Fibroblast of skin of left biceps (primary cell): ENCODE measurements around the gene MSI2.
A peak's percentile ranks its signal among the peaks of the same experiment; 100 is the strongest.
"Not testable (repeated sequence)": the region's sequence is repeated elsewhere in the genome, so short reads cannot be mapped to it uniquely, and the experiment has no call there.

Experiments
- DNase-seq, 2 experiments: peaks; one replicate each; pipeline ENCODE4 v3.0.0-alpha.2; 2013; ENCODE audit warnings: low read depth in 2 of 2

MSI2 gene

DNA sequence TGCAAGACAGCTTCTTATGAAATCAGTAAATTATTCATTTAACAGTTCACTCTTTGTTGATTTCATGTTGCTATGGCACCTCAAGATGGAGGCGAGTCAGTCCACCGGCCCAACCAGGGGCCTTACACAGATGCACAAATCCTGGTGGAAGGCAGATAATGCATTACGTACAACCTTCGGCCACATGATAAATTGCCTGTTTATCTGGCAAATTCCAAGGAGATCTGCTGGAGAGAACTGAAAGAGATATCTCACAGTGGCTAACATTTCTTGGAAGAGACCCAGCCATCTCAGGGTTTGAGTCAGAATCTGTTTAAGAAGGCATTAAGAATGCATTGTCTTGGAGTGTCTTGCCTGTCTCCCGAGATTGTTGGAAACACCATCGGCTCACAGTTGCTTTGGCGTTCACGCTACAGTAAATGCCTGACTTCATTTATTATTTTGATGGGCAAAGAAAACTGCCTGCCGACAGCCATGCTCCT, 225.6 kb downstream of the MSI2 start:
- DNase-seq = peak; percentile 99

DNA sequence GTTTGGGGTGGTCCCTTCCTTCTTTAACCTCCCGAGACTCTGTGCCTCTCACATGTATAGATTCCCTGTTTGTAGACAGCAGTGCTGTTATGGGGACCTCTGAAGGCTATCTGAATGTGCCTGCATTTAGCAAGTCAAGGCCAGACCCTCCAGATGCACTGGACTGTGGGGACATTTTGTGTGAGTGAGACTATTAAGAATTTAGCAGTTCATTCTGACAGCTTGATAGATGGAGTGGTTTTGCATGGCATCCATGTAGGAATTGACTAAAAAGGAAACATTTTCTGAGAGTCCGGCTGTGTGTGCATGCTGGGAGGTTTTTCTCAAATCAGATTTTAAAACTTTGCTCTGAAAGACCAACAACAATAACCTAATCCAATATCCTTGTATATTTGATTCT, 226.3 kb downstream of the MSI2 start:
- DNase-seq = no peak

DNA sequence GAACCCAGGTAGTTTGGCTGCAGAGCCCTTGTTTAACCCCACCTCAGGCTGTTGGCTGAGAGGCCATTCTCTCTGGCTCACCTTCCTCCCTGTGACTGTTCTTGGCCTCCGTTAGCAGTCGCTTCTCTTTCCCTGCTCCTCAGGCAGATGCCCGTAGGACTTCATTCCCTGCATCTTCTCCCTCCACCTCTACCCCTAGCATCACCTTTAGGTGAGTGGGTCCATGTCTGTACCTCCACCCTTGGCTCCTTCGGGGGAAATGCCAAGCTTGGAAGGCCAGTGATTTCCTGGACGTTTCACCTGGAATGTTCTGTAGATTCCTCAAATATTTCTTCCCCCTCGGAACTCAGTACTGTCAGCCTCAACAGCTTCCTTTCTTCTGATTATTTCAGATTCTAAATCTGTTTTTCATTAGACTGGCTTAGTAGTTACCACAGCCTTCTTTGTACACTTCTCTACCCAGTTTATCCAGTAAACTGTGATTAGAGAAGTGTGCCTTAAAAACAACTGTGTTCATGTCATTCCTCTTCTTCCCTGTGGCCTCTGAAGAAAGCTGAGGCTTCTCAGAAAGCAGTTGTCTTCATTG, 227.9 kb downstream of the MSI2 start:
- DNase-seq = peak; percentile 71 to 73

DNA sequence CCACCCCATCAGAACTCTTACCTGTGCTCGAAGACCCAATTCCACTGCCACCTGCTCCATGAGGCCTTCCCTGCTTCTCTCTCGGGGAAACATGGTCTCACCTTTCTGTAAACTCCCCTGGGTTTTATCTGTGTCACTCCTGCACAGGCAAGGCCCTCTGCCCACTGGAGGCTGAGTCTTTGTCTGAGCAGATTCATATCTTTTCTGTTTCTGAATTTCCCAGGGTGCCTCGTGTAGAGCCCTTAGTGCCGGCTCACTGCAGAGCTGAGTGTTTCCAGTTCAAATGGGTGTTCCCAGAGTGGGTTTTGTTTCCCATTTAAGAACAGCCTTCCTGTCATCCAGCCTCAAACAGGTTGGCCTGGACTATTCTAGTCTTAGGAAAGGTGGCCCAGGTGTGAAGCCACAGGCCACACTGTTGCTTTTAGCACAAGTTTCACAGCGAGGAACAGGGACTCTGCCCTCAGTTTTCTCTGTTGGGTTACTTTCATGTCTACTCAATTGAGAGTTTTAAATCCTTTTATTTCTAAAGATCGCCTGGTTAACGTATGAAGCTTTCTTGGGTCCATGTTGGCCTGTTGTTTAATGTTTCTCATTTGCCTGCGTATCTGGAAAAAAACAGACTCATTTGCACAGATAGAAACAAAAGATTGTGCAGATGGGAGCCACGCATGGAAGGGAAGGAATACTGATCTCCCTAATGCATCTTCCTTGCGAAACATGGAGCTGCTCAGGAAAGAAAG, 228.7 kb downstream of the MSI2 start:
- DNase-seq = no peak

DNA sequence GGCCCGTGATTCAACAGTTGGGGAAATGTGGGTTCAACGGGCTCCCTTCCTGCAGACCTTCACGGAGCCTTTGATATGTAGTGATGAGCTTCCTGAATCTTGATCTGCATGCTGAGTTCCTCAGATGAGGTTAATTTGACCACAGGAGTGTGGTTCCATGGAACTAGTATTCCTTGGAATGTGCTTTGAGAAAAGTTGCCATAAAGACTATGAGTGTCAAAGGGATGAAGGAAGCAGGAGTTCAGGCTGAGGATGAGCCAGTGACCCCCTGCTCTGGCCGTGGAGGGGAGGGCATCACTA, 229.2 kb downstream of the MSI2 start:
- DNase-seq = peak in 1 of 2 experiments; percentile 11

DNA sequence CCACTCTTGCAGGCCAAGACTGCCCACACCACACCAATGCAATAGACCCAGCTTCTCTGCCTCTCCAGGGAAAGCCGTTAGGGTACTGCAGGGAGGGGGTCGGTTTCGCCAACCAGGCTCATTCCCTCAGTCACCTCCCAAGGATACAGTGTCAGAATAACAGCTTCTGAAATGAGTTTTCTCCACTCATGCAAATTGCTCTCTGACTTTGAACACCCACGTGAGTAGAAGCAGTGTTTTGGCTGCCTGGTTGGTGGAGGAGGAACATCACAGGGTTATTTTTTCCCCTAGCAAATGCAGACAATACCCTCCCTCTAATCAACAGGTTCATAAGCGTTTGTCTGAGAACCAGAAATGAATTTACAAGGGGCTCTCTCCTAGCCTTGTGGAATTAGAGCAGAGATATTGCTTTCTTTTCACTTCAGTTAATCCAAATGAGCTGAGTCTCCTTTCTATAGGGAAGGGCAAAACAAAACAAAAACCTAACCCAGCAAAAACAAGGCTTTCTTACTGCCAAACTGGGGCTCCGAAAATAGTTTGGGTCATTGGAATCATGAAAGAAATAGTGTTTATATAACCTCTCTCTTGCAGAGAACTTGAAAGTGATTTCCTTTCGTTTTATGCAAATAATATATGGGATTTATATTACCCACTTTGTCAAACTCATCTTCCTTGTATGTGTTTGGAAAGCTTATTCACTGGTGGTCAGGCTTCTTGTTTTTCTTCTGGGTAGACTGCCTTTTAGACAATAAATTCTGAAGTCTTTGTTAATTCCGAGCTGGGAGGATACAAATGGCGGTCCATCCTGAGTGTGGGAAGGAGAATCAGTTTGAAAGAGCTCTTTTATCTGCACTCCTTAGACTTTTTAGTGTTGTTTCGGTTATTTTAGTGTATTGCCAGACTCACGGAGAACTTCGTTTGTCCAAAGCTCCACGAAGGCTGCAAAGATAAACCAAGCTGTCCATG, 229.9 kb downstream of the MSI2 start:
- DNase-seq = no peak

DNA sequence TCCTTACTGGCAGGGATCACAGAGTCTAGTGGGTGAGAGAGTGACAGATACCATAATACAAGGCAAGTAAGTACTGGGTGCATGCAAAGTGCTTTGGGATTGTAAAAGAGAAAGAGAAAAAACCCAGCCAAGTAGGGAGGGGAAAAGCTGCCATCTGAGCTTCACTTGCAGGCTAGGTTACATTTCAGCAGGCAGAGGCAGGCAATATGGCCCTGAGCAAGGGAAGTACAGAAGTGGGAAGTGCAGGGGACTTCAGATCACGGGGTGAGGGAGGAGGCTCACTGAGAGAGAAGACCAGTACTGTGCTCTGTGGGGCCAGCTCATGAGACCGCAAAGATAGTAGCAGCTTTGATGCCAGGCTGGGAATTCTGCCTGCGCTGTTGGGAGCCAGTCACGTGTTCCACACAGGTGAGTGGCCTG, 230.6 kb downstream of the MSI2 start:
- DNase-seq = no peak

DNA sequence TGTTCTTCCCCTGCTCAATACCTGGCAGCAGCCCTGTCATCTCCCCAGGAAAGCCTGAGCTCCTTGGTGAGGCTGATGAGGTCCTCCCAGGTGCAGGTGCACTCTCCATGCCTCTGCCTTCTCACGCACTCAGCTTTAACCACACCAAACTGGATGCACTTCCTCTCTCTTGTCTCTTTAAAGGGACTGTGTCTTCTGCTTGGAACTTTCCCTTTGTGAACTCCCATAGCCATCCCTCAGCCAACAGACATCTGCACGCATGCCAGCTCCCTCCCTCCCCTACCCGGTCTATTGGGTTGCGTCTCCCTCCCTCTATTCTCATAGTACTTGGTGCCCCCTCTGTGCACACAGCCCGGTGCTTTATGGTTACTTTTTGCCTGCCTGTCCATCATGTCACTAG, 231.2 kb downstream of the MSI2 start:
- no peak for DNase-seq

DNA sequence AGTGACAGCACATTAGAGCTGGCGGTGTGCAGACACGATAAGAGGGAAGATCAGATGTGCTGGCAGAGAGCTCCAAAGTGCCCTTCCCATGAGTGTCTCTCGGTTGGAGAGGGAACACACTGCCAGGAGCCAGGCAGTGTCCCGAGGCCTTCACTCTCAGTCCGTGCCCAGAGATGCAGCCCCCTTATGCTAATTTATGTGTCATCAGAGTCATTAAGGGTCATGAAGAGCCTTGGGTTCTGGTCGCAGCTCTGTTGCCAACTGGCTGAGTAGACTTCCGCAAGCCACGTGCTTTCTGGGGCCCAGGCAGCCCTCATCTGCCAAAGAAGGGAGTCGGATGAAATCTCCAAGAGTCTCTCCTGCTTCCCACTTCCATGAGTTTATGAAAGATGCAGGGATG, 232.5 kb downstream of the MSI2 start:
- DNase-seq = no peak

DNA sequence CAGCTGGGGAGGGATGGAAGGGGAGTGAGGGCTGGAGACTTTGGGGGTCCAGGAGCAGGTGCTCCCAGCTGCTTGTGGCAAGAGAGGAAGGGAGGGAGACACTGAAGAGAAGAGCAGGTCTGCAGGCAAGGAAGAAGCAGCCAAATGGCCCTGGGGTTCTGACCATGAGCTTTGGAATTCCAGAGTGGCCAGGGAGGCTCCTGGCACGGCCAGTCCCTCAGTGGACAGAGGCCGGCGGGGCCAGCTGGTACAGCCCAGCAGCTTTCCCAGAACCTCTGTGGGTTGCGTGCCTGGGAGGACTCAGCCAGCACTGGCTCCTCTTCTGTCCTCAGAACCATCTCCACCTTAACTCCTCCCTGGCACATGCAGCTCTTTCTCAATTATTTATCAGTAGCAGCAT, 233.0 kb downstream of the MSI2 start:
- no peak for DNase-seq

DNA sequence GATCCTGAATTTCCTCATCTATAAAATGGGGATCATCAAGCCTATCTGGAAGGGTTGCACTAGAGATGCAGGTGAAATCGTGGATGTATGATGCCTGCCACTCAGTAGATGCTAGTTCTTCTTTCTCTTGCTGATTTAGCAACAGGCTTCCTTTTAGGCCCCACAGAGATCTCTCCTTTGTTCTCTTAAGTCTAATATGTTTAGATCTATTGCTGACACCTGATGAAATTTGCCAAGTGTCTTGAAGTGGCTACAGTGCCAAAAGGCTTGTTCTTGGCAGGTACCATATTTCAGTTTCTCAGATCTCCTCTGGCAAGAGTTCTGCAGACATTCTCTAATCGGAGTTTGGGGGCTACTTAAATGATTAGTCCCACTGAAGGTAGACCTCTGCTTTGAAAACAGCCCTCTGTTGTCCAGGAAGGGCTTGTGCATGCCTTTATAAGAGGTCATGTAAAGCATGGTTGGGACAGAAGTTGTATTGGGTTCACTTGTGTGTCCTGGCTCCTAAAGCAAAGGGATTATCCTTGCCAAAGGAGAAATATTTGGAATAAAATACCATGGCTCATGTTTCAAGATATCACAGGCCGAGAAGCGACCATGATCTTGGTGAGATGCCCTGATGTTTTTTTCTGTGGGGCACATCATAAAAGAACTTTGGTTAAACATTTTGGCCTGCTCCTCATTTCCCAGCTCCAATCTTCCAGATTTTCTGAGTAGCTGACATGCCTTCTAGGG, 234.0 kb downstream of the MSI2 start:
- no peak for DNase-seq

DNA sequence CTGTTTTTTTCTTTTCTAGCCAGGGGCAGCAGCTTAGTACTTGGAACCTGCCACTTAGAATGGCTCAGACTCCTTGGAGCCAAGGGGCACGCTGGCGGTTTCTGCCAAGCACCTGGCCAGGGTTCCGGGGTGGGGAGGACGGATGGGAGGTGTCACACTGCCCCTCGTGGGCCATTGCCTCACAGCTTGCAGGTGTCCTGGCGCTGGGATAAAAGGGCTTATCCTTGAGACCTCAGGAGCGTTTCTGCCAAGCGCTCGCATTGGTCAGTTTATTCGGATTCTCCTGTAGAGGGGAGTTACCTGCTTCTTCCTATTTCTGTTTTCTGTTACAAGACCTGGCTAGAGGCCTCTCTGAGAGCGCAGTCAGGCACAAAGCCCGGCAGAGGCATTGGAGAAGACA, 234.6 kb downstream of the MSI2 start:
- DNase-seq = no peak

DNA sequence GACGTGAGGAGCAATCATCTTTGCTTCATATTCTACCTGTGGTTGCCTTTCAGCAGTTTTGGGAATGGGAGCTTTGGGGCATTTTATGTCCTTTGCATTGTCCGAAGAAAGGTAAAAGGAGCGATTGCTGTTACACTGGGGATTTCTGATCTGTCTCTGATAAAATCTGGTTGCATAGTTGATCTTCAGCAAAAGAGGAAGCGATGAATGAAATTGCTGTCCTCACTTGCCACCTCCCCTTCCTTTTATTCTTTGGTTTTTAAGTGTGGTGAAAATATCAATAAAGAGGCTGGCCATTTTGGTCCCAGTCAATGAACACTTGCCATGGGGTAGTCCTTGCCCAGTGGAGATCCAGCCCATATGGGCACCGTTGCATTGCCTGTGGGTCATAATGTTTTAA, 236.8 kb downstream of the MSI2 start:
- no peak for DNase-seq

DNA sequence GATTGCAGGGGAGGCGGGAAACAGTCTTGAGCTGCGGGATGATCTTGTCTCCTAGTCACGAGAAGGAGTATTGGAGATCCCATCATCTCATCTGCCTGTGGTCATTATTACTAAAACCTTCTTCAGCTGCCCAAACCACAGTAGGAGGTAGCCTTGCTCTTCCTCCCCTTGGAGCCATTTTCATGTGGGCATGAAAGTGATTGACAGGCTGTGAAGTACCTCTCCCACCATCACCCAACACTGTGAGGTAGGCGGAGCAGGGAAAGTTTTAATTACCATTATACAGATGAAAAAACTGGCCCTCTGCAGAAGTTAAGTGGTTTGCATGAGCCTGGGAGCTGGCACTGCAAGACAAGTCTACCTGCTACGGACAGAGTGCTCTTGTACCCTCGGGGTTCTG, 237.3 kb downstream of the MSI2 start:
- DNase-seq = no peak

DNA sequence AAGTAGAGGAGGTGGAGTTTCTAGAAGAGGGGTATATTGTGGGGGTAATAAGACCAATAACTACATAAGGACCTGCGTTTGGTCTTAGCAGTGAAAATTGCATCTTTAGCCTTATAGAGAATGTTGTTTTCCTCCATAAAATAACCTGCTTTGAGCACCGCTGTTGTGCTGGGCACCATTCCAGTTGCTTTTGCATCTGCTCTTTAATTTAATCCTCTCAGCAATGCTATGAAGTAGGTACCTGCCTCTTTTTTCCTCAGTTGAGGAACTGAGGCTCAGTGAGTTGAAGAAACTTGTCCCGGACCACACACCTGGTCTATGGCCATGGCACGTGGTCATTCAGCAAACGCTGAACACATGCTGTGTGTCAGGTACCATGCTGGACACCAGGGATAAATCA, 238.1 kb downstream of the MSI2 start:
- no peak for DNase-seq

DNA sequence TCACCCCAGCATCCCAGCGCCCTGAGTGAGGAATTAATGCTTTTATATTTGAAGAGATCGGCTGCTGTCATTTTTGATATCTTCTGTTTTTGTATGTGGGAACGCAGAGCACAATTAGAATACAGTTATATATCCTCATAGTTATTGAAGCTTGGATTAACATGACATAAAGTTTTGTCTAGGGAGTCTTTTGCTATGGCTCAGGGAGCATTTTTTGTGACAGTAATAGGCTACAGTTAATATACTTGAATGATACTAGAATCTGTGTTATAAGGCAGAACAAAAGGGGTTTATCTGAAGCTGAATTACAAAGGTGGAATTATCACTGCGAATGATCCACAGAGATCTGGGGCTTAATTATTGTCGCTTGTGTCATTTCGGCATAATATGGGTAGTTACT, 239.4 kb downstream of the MSI2 start:
- no peak for DNase-seq

DNA sequence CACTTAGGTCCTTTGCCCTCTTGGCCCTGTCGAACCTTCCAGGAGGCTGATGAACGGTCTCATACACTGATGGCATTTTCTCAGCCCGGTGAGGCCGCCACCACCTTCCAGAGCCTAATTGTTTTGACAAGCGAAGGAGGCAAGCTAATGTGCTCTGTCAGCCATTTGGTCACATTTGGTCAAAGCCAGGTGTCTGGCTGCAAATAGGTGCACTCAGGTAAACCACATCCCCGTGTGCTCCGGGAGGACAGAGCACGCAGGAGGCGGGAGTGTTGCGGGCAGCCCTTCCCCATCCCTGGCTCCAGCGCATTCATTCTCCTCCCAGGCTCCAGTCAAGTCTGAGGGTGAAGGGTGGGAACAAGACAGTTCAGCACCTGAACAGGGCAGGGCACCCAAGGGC, 240.1 kb downstream of the MSI2 start:
- DNase-seq = no peak

DNA sequence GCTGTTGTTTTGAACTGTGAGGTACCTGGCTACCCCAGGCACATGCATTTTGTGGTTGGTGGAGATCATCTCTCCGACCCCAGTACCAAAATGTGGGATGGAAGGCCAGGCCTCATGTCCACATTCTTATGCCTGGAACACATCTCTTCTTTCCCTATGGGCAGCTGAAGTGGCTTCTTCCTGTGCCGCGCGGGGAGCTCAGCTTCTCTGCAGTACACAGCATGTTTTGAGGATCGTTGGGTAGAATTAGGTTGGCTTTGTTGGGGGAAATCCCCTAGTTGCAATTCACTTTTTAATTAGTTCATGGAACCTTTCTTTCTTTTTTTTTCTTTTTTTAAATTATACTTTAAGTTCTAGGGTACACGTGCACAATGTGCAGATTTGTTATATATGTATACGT, 242.1 kb downstream of the MSI2 start:
- no peak for DNase-seq

DNA sequence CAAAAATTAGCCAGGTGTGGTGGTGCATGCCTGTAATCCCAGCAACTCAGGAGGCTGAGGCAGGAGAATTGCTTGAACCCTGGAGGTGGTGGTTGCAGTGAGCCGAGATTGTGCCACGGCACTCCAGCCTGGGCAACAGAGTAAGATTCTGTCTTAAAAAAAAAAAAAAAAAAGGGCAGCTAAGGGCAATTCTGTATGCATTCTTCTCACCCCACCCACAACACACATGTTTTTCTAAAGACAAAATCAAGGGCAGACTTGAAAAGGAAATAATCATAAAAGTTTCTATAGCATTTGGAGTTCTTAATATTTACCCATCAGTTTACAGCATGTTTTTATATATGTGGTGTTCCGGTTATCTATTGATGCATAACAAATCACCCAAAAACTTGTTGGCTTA, 242.9 kb downstream of the MSI2 start:
- not testable (repeated sequence) for DNase-seq

DNA sequence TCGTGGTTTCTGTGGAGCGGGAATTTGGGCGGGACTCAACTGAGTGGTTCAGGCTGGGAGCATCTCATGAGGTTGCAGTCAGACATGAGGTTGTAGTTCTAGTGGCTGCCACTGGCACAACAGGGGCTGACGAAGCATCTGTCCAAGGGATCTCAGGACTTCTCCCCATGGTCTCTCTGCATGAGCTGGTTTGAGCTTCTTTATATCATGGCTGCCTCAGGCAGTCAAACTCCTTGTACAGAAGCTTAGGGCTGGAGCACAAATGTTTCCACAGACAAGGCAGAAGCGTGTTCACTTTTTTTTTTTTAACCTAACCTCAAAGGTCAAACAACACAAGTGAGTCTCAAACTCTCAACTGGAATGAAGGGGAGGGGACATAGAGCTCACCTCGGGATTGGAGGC, 243.3 kb downstream of the MSI2 start:
- DNase-seq = no peak

DNA sequence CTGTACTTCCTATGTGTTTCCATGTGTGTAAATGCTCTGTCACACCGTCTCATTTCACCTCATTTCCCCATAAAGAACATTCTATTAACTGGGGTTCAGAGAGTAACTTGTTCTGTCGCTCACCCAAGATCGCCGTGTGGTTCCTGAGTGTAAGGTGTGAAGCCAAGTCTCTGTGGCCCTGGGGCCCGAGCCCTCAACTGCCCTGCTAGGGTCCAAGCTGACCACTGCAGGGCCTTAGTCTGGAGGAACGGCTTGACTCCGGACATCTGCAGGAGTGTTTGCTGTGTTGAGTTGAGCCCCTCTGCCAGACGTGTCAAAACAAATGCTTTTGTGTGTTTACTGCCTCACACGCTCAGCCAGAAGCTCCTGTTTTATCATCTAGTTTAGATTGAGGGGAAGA, 244.7 kb downstream of the MSI2 start:
- DNase-seq = no peak

DNA sequence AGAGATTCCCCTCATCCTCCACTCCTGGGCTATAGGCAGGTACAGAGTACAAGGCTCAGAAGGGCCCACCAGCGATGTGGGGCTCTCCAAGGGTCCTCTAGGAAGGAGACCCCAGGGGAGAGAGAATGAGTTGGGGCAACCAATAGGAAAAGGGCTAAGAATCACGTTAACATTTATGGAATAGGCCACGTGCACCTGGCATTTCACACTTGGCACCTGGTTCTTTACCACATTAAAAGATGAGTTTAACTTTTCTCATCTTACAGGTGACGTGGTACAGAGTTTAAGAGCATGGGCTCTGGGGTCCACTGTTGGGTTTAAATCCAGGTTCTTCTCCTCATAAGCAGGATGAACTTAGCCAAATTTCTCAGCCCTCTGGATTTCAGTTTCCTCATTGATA, 245.7 kb downstream of the MSI2 start:
- DNase-seq = no peak
